Small intestine (tissue), 7 donors: ENCODE measurements around the gene DCDC2C. TPM values are rescaled to one million over a fixed set of nuclear protein-coding genes. Genes with fewer than 3 reads are reported as not detected.

Source experiments
- DNase-seq, 2 donors: peaks; one replicate each; pipeline versions ENCODE4 v3.0.0 to v3.0.0-alpha.2; 2013
- FAIRE-seq: peaks from 2 replicates; lab custom pipeline; 2012; peaks lifted over from hg19 to GRCh38; lab: Jason Lieb, UNC
- H3K27ac ChIP-seq, 3 donors: one replicate each; pipeline ENCODE4 v1.5.1; 2013; ENCODE audit warnings: low read length in 2 of 3, mild to moderate bottlenecking in 2 of 3, control low read depth in 1 of 3, inconsistent platforms in 1 of 3, low read depth in 1 of 3, moderate library complexity in 1 of 3
- H3K27me3 ChIP-seq, 3 donors: one replicate each; pipeline ENCODE4 v1.6.1; 2013; ENCODE audit warnings: low read length in 3 of 3, inconsistent platforms in 1 of 3; ENCODE audit not compliant: control insufficient read depth in 3 of 3, insufficient read depth in 3 of 3
- H3K36me3 ChIP-seq, 3 donors: one replicate each; pipeline ENCODE4 v1.6.1; 2013; ENCODE audit warnings: low read length in 3 of 3, inconsistent platforms in 1 of 3, low read depth in 1 of 3, mild to moderate bottlenecking in 1 of 3, moderate library complexity in 1 of 3; ENCODE audit not compliant: control insufficient read depth in 3 of 3, insufficient read depth in 2 of 3
- H3K4me1 ChIP-seq, 3 donors: one replicate each; pipeline ENCODE4 v1.6.1; 2013; ENCODE audit warnings: low read length in 2 of 3, inconsistent platforms in 1 of 3, low read depth in 1 of 3, mild to moderate bottlenecking in 1 of 3, moderate library complexity in 1 of 3; ENCODE audit not compliant: control insufficient read depth in 3 of 3, insufficient read depth in 2 of 3
- H3K4me3 ChIP-seq, 3 donors: one replicate each; pipeline ENCODE4 v1.5.1; 2013; ENCODE audit warnings: low read length in 3 of 3, control low read depth in 1 of 3, inconsistent platforms in 1 of 3, low read depth in 1 of 3, mild to moderate bottlenecking in 1 of 3, moderate library complexity in 1 of 3
- H3K9me3 ChIP-seq, 2 donors: one replicate each; pipeline ENCODE4 v1.6.1; 2013; ENCODE audit warnings: low read depth in 1 of 2, low read length in 1 of 2; ENCODE audit not compliant: control insufficient read depth in 2 of 2, insufficient read depth in 1 of 2
- WGBS, 3 donors: extraction: QIAGEN DNeasy Blood & Tissue Kit; methylation state at CpG; one replicate each; pipeline ENCODE4 v1.1.7; 2013; 5-methylcytosine and 5-hydroxymethylcytosine counted together
- polyA plus RNA-seq, 4 donors: library from polyadenylated mRNA; stranded (reverse) in 3 of 4; unstranded in 1 of 4; fragments of 200-250 nt in 3 of 4; fragments of 120-200 nt in 1 of 4; gene quantifications; one replicate each; pipeline versions ENCODE4 v1.2.1 to v1.2.3, GENCODE V29; 2013
- donor health status: healthy with polysubstance abuse.
- donor health status: control.
- donor health status: control.
- donor health status: Bipolar disorder and iron deficiency.
- donor health status: healthy.

DCDC2C gene
- polyA plus RNA-seq, 4 donors = not detected

GRCh38 chr2:3864943-3865865 lies 161.8 kb downstream of the DCDC2C start:
- FAIRE-seq (no peak), DNase-seq (no peak)
- WGBS, 3 donors = 76 to 78% (median 78%) methylated on average over 16 of the region's 16 CpGs
- no peak overlapping the region for H3K4me3 ChIP-seq
- no peaks in the 10 kb centered on the region for H3K27me3 ChIP-seq
- H3K4me1 ChIP-seq = no peaks in the 10 kb centered on the region
- H3K9me3 ChIP-seq = peaks cover 0 to 3% of the 10 kb centered on the region in 2 donors
- no peaks in the 10 kb centered on the region for H3K36me3 ChIP-seq
- no peak overlapping the region for H3K27ac ChIP-seq

- no peaks in the 10 kb centered on the region for H3K27me3 ChIP-seq
- FAIRE-seq (no peak), DNase-seq (no peak)
- no peak overlapping the region for H3K4me3 ChIP-seq
- H3K27ac ChIP-seq = no peak overlapping the region
- H3K36me3 ChIP-seq = no peaks in the 10 kb centered on the region
- WGBS, 3 donors = 59 to 75% (median 64%) methylated on average over 5 of the region's 5 CpGs
- H3K4me1 ChIP-seq = no peaks in the 10 kb centered on the region
- peaks cover 0 to 3% of the 10 kb centered on the region in 2 donors for H3K9me3 ChIP-seq
These were observed 164.1 kb downstream of the DCDC2C start for GRCh38 chr2:3867469-3867868.

- Histone ChIP-seq H3K27ac (no peak overlapping the region), H3K4me3 (no peak overlapping the region), H3K4me1 (no peaks in the 10 kb centered on the region), H3K9me3 (peaks cover 0 to 3% of the 10 kb centered on the region in 2 donors), H3K27me3 (no peaks in the 10 kb centered on the region), H3K36me3 (no peaks in the 10 kb centered on the region)
- 68 to 74% (median 70%) methylated on average over 14 of the region's 14 CpGs for WGBS, 3 donors
- FAIRE-seq = no peak
- DNase-seq = no peak
These were observed 164.8 kb downstream of the DCDC2C start for GRCh38 chr2:3868012-3868805.

- H3K4me3 ChIP-seq = no peak overlapping the region
- 63 to 78% (median 69%) methylated on average over 7 of the region's 7 CpGs for WGBS, 3 donors
- H3K27me3 ChIP-seq = no peaks in the 10 kb centered on the region
- H3K9me3 ChIP-seq = peaks cover 0 to 3% of the 10 kb centered on the region in 2 donors
- H3K36me3 ChIP-seq = no peaks in the 10 kb centered on the region
- DNase-seq = no peak
- no peak for FAIRE-seq
- H3K4me1 ChIP-seq = no peaks in the 10 kb centered on the region
- no peak overlapping the region for H3K27ac ChIP-seq
These were observed 166.8 kb downstream of the DCDC2C start for GRCh38 chr2:3870222-3870621.

GRCh38 chr2:3871002-3871401 lies 167.6 kb downstream of the DCDC2C start:
- no peak for FAIRE-seq
- Histone ChIP-seq H3K9me3 (peaks cover 0 to 3% of the 10 kb centered on the region in 2 donors), H3K36me3 (no peaks in the 10 kb centered on the region), H3K4me1 (no peaks in the 10 kb centered on the region), H3K4me3 (no peak overlapping the region), H3K27ac (no peak overlapping the region), H3K27me3 (no peaks in the 10 kb centered on the region)
- WGBS, 3 donors = 79 to 96% (median 81%) methylated on average over 4 of the region's 4 CpGs
- DNase-seq = no peak

GRCh38 chr2:3872451-3872850 lies 169.1 kb downstream of the DCDC2C start:
- no peak overlapping the region for H3K27ac ChIP-seq
- peaks cover 0 to 1% of the 10 kb centered on the region in 2 donors for H3K9me3 ChIP-seq
- no peaks in the 10 kb centered on the region for H3K4me1 ChIP-seq
- H3K27me3 ChIP-seq = no peaks in the 10 kb centered on the region
- no peaks in the 10 kb centered on the region for H3K36me3 ChIP-seq
- no peak for DNase-seq
- WGBS, 3 donors = 92 to 94% (median 93%) methylated on average over 3 of the region's 3 CpGs
- no peak overlapping the region for H3K4me3 ChIP-seq
- no peak for FAIRE-seq

- no peak overlapping the region for H3K4me3 ChIP-seq
- DNase-seq = no peak
- 59 to 84% (median 71%) methylated on average over 2 of the region's 2 CpGs for WGBS, 3 donors
- no peaks in the 10 kb centered on the region for H3K36me3 ChIP-seq
- H3K9me3 ChIP-seq = peaks cover 0 to under 1% of the 10 kb centered on the region in 2 donors
- no peaks in the 10 kb centered on the region for H3K4me1 ChIP-seq
- no peaks in the 10 kb centered on the region for H3K27me3 ChIP-seq
- no peak for FAIRE-seq
- no peak overlapping the region for H3K27ac ChIP-seq
These were observed 170.5 kb downstream of the DCDC2C start for GRCh38 chr2:3873899-3874298.

- no peak overlapping the region for H3K27ac ChIP-seq
- no peaks in the 10 kb centered on the region for H3K36me3 ChIP-seq
- 68 to 78% (median 74%) methylated on average over 4 of the region's 4 CpGs for WGBS, 3 donors
- H3K4me3 ChIP-seq = no peak overlapping the region
- DNase-seq (no peak), FAIRE-seq (no peak)
- no peaks in the 10 kb centered on the region for H3K9me3 ChIP-seq
- H3K27me3 ChIP-seq = no peaks in the 10 kb centered on the region
- H3K4me1 ChIP-seq = no peaks in the 10 kb centered on the region
These were observed 172.8 kb downstream of the DCDC2C start for GRCh38 chr2:3876221-3876620.
